ENCODE data around the gene KCNH8.

GRCh38 chr3:19272296-19272695, 124.0 kb downstream of the KCNH8 start:
- TF ChIP-seq POLR2AphosphoS5 (IDR thresholded peaks at IDR 0.05) (no peak), CTCF (IDR thresholded peaks at IDR 0.05) (no peak), POLR2A (IDR thresholded peaks at IDR 0.05) (no peak)
